Measurements from ENCODE around the gene ZNF22. TPM values are rescaled to one million over a fixed set of nuclear protein-coding genes. Genes with fewer than 3 reads are reported as not detected.

Gene ZNF22
- total and polyA plus RNA-seq, 12 donors: 8.0 to 28.7 (median 13.2) TPM

GRCh38 chr10:44975431-44976331 lies 25.0 kb upstream of the ZNF22 start:
- peak overlapping the region in 3 of 5 donors; percentile 72 to 83 (median 73) for H3K27ac ChIP-seq
- 52 to 63% (median 58%) methylated on average over 6 to 10 of the region's 10 CpGs for WGBS, 4 donors
- H3K4me1 ChIP-seq (replicated peaks in 1 of 2): peaks cover 42 to 62% of the 10 kb centered on the region in 2 donors
- intact Hi-C loops (cut with DNase I): loop anchor here in 1 of 2 donors (2.0 kb wide), 1 partner anchor 41 kb away; no protein-coding TSS in a partner anchor
- H3K9me3 ChIP-seq (replicated peaks in 1 of 3): no peaks in the 10 kb centered on the region
- H3K27me3 ChIP-seq: no peaks in the 10 kb centered on the region
- peaks cover 0 to 28% of the 10 kb centered on the region in 2 donors for H3K36me3 ChIP-seq (replicated peaks in 1 of 2)
- TF ChIP-seq POLR2A (IDR thresholded peaks at IDR 0.05): no peak
- TF ChIP-seq CTCF (IDR thresholded peaks at IDR 0.05): peak in 1 of 6 experiments; percentile 4
- DNase-seq: peak in 2 of 7 donors; percentile 33 to 62
- H3K4me3 ChIP-seq: peak overlapping the region in 1 of 4 donors; percentile 41

GRCh38 chr10:44976352-44977198 lies 24.1 kb upstream of the ZNF22 start:
- H3K36me3 ChIP-seq (replicated peaks in 1 of 2): peaks cover 0 to 21% of the 10 kb centered on the region in 2 donors
- peak overlapping the region in 2 of 5 donors; percentile 83 to 90 for H3K27ac ChIP-seq
- intact Hi-C loops (cut with DNase I): no loop called here
- no peak for DNase-seq
- WGBS, 4 donors: 83 to 87% (median 85%) methylated on average over 9 of the region's 9 CpGs
- H3K4me3 ChIP-seq: peak overlapping the region in 1 of 4 donors; percentile 80
- peaks cover 51 to 71% of the 10 kb centered on the region in 2 donors for H3K4me1 ChIP-seq (replicated peaks in 1 of 2)
- no peaks in the 10 kb centered on the region for H3K27me3 ChIP-seq
- no peaks in the 10 kb centered on the region for H3K9me3 ChIP-seq (replicated peaks in 1 of 3)
- TF ChIP-seq POLR2A (IDR thresholded peaks at IDR 0.05): no peak
- no peak for TF ChIP-seq CTCF (IDR thresholded peaks at IDR 0.05)

- no peak for TF ChIP-seq CTCF (IDR thresholded peaks at IDR 0.05)
- TF ChIP-seq POLR2A (IDR thresholded peaks at IDR 0.05): no peak
- H3K36me3 ChIP-seq (replicated peaks in 1 of 2): peaks cover 0 to 17% of the 10 kb centered on the region in 2 donors
- H3K27ac ChIP-seq: peak overlapping the region in 4 of 5 donors; percentile 9 to 90 (median 60)
- H3K9me3 ChIP-seq (replicated peaks in 1 of 3): no peaks in the 10 kb centered on the region
- no peak for DNase-seq
- WGBS, 4 donors: 68 to 73% (median 72%) methylated on average over 14 to 25 of the region's 25 CpGs
- intact Hi-C loops (cut with DNase I): no loop called here
- H3K4me3 ChIP-seq: peak overlapping the region in 2 of 4 donors; percentile 14 to 80
- no peaks in the 10 kb centered on the region for H3K27me3 ChIP-seq
- peaks cover 52 to 80% of the 10 kb centered on the region in 2 donors for H3K4me1 ChIP-seq (replicated peaks in 1 of 2)
These were observed 23.2 kb upstream of the ZNF22 start for GRCh38 chr10:44977287-44978212.

All from adrenal gland (tissue), 12 donors.